HS-27A (cell line): ENCODE data around the gene SLC15A3.
A peak's percentile ranks its signal among the peaks of the same experiment; 100 is the strongest.
"Not testable (repeated sequence)": the region's sequence is repeated elsewhere in the genome, so short reads cannot be mapped to it uniquely, and the experiment has no call there.

Experiments
- DNase-seq: peaks from one replicate; pipeline ENCODE4 v3.0.0-alpha.2; 2012; ENCODE audit warnings: low read depth, missing footprints

The SLC15A3 gene

DNA sequence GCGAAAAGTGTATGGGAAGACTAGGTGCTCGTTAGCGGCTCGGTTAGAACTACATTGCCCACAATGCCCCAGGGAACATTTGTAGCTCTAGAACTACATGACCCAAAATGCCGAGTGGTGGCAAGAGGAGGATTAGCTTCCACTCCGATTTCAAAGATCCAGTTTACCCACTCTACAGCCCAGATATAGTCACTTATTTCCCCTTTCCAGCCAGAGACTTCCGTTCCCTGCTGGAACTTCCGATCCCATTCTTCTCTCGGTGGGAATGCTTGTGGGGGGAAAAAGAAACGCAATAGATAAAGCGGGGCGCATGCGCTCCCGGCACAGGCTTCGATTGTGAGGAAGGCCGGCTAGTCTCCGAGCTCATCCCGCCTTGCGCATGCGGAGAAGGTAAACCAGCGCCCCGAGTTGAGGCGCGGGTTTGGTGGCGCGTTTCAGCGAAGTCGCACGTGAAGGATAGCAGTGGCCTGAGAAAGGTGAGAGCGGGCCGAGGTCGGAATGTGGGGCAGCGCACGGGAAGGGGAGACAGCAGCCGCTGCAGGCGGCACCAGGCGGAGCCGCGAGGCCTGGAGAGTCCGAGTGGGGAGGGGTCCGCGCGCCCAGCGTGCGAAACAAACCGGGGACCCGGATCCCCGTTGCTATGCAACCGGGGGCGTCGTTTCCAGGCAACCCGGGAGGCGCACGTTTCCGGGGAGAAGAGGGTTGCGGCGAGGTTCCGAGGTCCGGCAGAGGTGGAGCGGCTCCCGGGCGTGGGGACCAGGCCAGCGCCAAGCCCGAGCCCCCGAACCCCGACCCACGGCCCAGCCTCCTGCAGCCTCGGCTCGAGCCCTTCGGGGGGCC lies 38.0 kb downstream of the SLC15A3 start, which contains the start of gene TMEM109:
Gene TMEM109, plus strand, starts transcription at position 366 of the 840 bp plus-strand sequence. CDS start 5,536 bp downstream, outside the sequence.
- DNase-seq, result peak; percentile 84

DNA sequence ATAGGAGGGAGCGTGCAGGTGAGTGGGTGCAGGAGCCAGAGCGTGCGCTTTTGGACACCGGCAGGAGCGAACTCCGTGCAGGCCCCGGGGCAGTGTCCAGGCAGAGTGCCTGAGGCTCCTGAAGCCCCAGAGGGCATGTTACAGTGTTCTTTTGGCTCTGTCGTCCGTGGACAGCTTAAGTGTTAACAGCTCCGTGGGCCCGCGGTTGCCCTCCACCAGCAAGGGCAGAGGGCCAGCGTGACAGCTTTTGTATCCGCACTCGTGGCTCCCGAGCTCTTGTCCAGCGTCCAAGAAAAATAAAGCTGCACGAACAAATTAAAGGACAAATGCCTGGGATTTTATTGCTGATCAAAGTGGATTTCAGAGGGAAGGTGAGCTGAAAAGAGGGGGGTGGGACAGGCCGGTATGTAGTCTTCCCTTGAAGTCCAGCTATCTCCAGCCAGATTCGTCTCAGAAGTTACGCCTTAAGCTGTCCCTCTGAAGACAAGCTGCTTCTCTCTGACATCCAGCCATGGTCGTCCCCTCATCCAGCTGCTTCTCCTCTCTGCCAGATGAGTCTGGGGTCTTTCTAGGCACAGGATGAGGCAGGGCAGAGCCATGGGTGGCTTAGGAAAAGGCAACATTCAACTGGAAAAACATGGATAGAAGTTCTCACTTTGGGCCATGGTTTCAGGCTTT lies 39.0 kb downstream of the SLC15A3 start:
- DNase-seq, result no peak

DNA sequence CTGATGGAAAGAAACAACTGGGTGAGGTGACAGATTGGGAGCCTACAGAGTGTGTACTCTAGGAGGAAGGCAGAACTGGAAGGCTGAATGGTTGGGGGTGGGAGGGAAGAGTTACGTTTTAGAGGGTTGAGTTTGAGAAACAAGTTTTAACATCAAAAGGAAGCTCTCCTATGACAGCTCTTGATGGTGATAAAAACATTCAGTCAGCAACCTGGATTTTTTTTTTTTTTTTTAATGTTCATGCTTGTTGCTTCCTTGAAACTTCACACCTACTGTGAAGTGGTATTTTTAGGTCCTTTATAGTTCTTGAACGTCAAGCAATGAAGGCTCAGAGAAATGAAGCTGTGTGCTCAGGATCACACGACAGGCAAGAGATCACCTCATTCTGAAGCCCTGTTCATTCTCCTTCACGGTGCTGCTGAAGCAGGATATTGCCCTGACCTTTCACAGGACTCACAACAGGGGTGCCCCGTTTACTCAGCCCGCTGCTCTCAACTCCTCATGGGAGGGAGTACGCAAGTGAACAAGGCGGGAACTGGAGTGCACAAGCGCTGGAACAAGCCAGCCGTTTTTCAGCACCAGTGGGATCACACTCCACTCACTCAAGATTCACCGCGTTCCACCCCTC lies 39.6 kb downstream of the SLC15A3 start:
- DNase-seq, result no peak

DNA sequence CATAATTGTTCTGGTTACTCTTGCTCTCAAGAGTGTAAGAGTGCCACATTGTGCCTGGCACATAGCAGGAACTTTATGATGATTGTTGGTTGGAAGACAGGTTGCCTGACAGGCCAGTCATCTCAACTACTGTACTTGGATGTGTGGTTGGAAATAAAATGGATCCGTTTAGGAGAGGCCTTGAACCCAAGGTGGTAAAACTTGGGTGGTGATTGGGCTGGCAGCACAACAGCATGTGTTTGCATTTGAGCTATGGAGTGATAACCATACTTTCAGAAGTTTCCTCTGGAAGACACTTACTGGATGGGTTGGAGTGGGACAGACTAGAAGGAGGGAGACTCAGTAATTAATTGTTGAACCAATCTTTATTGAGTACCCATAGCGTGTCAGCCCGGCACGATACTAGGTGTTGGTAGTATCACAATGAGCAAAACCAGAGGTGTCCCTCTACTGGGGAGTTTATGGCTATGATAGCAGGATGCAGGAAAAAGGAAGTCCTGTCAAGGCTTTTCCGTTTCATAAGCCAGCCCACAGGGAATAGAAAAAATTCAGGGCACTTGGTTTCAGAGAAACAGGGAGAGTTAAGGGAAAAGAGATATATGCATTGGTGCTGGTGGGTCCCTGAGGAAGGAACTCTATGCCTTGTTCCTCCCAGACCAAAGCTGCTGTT lies 41.1 kb downstream of the SLC15A3 start:
- no peak for DNase-seq

DNA sequence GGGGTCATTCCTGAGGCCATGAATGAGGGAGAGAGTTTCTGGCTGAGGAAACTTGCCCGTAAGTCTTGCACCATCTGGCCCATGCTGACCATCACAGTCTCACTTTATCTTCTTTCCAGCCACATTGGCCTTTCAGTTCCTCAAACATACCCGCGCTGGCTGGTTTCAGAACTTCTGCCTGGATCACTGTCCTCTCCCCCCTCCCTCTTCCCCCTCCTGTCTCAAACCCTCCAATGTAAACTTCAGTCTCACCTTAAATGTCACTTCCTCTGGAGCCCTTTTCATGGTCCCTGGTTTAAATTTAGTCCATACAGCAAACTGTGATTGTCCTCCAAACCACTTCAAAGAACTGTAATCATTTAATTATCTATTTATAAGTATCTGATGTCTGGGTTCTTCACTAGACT lies 41.7 kb downstream of the SLC15A3 start:
- no peak for DNase-seq

DNA sequence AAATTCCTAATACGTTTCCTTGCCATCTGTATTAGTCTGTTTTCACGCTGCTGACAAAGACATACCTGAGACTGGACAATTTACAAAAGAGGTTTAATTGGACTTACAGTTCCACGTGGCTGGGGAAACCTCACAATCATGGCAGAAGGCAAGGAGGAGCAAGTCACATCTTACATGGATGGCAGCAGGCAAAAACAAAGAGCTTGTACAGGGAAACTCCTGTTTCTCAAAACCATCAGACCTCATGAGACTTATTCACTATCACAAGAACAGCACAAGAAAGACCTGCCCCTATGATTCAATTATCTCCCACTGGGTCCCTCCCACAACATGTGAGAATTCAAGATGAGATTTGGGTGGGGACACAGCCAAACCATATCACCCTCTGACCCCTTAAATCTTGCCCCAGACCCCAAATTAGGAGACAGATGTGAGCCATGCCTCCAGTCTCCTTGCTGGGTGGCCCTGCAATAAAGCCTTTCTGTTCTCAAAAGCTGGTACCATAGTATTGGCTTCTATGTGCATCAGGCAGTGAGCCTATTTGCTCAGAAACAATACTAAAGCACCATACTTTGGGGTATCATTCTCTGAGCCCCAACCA lies 42.2 kb downstream of the SLC15A3 start:
- DNase-seq, result not testable (repeated sequence)

DNA sequence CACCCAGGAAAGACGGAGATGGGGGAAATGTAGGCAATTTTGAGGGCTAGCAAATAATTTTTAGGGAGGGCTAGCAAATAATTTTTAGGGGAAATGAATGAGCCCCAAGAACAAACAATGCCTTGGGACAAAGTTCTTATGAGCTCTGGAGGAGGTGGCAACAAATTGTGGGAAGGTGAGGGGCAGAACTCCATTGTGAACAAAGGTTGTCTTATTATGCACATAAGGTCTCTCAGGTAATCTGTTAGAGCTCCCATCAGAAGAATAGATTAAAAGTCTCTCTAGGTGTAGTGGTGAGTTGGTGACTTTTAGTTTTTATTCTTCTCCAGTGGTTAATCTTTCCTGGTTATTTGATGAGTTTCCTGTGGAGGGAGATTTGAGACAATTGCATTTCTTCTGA lies 43.2 kb downstream of the SLC15A3 start:
- no peak for DNase-seq

DNA sequence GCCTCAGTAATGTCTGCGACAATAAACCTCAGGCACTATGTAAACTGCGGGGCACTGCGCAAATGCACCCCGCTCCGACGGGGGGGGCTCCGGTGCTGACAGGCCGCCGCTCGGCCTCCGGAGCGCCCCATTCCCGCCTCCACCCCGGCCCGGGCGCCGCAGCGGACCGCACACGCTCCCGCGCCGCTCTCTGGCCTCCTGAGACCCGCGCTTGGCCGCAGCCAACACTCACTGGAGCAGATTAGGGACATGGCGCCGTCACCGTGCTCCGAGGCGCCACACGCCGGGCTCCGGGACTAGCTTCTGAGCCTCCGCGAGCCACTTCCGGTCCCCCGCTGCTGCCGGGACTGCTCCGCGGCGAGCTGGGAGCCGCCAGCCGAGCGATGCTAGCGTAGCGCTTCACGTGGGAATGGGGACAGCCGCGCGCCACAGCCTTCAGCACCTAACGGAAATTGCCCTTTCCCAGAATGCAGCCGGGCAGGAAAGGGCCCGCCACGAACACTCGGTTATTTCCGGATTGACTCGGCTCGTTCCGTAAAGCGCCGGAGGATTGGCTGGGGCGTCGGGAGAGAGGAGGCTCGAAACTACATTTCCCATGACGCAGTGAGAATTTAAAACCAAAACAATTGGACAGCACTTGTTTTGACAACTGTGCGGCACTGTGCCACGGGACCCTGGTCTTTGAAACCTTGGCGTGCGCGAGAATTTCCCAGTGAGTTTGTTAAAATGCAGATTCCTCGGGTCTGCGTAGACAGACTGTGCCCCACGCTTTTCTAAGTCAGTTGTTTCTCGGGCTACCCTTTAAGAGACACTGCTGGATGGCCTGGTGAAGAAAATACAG lies 45.6 kb downstream of the SLC15A3 start, which contains the start of gene PRPF19:
Gene PRPF19, minus strand, starts transcription at position 454 of the 841 bp plus-strand sequence. Its CDS starts 203 bp downstream, at position 251.
- peak; percentile 91 for DNase-seq

DNA sequence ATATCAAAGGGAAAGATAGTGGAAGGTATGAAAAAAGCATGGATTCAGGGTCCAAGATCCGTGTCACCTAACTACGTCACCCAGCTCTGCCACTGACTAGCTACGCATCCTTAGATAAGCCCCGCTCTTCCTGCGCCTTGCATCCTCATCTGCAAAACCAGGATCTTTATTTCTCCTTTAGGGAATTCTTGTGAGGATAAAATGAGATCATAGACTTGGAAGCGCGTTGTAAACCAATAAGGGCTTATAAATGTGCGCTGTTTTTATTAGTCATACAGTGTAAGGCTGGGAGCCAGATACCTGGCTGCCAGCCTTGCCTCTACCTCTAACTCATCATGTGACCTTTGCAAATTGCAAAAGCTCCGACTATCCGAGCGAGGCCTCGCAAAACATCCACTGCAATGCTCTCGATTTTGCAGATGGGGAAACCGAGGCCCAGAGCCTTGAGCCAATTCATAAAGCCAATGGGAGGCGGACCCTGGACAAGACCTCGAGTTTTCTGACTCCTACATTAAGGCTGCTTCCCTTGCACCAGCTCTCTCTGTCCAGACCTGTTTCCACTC lies 46.3 kb downstream of the SLC15A3 start:
- DNase-seq, result no peak

DNA sequence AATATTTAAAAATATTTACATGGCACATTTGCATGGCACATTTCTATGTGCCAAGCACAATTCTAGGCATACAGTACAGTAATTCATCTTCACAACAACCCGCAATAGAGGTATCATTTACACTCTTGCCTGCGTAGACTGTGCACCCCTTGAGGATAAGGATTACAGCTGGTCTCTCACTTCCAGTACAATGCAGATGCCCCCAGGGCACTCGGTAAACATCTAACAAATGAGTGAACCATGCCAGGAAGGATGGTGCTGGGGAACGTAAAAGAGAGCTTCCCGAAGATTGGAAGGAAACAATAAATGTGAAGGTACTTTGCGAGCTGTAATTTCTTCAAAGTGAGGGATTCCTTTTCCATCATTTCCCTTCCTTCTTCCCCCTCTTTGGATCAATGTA lies 46.9 kb downstream of the SLC15A3 start:
- no peak for DNase-seq

DNA sequence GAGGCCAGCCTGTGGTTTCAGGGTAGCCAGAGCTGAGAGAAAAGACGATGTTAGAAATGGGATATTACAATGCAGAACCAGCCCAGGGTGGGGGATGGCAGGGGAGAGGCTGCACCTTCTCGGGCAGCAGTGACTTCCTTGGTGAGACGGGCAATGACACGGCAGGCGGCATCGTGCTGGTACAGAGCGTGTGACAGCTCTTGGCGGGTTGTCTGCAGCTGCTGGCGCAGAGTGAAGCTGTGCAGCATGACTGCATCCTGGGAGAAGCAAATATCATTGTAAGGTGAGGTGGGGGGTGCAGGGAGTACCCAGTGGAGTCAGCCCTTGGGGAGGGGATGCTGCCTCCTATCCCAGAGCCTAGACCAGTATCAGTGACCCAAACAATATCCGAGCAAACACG lies 49.4 kb downstream of the SLC15A3 start:
- no peak for DNase-seq

DNA sequence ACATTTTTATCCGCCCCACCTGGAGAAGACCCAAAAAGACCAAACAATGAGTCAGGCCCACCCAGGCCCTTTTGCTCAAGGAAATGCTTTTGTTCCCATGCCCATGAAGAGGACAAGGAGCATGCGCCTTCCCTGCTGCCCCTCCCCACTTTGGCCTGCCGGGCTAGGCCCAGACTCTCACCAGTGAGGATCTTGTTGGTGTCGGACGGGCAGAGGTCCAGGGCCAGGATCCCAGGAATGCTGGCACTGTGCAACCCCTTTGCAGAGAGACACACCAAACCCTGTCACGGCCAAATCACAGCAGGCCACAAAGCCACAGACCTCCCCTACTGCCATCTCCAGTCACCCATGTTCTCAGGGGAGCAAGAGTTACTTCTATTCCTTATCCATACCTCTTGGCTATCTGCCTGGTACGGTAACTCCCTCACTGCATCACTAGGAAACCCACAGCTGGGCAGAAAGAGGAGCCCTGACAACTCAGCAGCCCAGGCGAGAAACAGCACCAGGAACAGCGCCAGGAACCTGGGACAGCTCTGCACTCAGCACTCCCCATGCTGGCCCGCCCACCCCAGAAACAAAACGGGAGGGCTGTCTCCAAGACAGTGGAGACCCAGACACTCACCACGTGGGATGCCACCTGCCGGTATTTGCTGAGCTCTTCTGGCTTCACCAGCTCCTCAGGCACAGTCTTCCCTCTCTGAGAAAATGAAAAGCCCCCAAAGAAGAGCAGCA lies 51.1 kb downstream of the SLC15A3 start:
- DNase-seq, result no peak

DNA sequence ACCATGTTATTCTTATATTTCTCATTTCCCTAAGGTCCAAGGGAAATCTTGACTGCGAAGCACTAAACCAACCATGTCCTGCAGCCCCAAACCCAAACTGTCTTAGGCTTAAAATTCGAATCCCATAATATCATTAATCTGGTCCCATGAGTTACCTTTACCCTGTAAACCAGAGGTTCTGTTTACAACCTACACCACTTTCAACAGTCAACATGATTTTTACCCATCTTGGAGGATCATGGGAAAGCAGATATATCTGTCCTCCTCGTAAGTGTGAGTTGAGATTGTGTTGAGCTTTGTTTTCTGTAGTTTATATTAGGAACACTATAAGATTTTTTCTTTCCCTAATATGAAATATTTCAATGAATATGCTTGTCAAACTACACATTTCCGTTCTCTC lies 52.0 kb downstream of the SLC15A3 start:
- no peak for DNase-seq

DNA sequence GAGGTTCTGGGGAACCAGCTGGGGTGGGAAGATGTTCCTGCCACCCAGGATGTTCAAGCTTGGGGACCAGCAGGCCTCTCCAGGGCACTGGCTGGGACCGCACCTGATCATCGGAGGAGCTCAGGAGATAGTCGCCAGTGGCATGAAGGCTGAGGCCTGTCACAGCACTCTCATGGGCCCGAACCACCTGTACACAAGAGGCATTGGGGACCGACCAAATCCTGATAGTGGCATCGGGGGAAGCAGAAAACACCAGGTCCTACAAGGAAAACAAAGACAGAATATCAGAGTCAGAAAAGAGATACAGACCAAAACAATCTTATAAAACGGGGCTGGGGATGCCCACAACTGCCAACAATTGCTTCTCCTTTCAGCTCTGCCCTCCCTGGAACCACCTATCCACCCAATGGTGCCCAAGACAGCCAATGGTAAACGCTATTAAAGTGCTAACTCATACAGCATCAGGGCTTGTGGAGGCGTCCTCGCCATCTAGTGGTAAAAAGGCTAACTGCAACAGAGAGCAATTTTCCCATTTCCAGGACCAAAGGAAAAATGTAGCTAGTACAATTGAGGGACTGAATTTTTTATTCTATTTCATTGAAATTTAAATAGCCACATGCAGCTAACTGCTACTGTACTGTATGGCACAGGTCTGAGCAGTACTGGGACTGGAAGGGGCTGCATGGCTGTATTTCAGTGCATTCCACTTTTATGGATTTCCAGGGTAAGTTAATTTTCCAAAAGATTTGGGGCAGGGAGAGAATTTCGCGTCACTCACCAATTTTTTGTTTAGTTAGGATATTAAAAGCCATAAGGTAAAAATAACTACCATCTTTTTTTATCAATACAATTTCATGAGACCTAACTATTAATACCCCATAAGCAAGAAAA lies 52.7 kb downstream of the SLC15A3 start:
- DNase-seq, result no peak

DNA sequence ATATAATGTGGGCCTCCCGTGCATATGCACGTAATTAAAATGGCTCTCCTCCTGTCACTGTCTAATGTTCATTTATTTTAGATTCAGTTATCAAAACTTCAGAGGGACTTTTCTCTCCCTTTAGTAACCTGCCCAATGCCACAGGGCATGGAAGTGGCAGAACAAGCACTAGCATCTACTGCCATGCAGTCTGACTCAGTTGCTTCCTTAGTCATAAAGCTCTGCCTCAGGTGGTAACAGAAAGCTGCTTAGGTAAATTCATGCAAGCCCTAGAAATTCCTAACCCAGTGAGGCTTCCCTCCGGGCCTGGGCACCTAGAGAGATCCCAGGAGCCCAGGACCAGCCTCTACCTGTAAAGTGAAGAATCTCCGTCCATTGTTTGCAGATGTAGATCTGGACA lies 54.5 kb downstream of the SLC15A3 start:
- DNase-seq, result no peak

DNA sequence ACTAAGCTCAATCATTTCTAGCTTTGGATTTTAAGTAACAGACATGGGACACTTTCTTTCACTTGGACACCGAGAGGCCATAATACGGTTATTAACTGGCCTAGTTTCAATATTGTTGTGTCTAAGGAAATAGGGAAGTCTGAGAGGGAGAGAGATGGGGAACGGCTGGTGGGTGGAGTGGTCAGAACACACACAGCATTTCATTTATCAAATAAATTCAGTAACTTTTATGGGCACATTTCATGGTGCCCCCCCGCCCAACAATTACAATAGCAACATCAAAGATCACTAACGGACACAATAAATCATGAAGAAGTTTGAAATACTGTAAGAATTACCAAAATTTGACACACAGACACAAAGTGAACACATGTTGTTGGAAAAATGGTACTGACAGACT lies 56.3 kb downstream of the SLC15A3 start:
- DNase-seq, result no peak

DNA sequence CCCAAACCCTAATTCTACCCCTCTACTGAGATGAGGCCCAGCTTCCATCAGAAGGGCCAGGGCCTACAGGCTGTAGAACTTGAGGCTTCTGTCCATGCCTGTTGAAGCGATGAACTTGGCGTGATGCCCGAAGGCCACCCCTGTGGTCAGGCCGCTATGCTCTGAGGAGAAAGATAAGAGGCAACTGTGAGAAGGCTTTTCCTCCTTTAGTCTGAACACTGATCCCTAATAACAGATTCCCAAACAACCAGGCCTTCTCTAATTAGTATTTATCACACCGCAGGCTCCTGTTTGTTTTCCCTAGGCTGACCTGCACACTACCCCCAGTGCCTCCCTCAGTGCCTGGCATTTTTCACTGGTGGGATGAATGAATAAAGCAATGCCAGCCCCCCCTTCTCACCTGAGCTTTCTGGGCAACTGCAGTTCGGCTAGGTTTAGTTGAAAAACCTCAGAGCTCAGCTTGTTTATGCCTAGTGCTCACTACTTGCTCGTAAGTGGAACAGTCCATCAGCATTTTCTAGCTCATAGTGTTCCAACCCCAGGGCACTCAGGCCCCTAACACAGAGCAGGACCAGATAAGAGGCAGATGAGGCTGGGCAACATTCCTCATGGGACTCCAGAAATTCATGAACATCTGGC lies 60.8 kb downstream of the SLC15A3 start:
- DNase-seq, result no peak

DNA sequence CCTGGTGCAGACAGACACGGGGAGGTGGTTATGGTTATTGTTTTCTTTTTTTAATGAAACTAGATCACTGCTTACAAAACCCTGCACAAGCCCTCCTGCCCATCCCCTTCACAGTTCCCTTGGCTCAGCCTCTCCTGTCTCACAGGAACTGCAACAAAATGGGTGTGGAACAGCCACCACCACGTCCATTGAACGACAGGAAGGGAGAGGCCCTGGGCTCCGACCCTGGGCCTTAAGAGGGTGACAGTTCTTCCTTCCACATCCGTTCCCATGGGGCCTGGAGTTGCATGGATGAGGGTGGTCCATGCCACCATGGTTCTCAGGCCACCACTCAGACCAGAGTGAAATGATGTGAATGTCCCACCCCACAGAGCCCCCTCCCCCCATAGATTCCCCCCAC lies 61.3 kb downstream of the SLC15A3 start:
- DNase-seq, result no peak
